ENCODE measurements around the gene DNMBP.
"Not testable (repeated sequence)": the region's sequence is repeated elsewhere in the genome, so short reads cannot be mapped to it uniquely, and the experiment has no call there.

Gene DNMBP

GRCh38 chr10:99958302-99958701, 51.4 kb downstream of the DNMBP start:
- DNase-seq (ENCODE audit: low read depth in 2 of 2): no peak

GRCh38 chr10:99953510-99953909, 56.2 kb downstream of the DNMBP start:
- not testable (repeated sequence) for DNase-seq (ENCODE audit: low read depth in 2 of 2)

- no peak for DNase-seq (ENCODE audit: low read depth in 2 of 2)
These were observed 56.9 kb downstream of the DNMBP start for GRCh38 chr10:99952799-99953198.

DNA sequence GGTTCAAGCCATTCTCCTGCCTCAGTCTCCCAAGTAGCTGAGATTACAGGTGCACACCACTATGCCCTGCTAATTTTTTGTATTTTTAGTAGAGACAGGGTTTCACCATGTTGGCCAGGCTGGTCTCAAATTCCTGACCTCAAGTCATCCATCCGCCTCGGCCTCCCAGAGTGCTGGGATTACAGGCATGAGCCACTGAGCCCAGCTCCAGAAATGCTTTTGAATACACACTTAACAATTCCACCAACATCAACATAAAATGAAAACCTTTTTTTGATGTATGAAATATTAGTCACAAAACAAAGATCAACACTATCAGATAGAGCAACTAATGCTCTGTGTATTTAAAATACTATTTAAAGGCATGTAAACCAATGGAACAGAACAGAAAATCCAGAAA, 63.7 kb downstream of the DNMBP start:
- not testable (repeated sequence) for DNase-seq (ENCODE audit: low read depth in 2 of 2)

GRCh38 chr10:99945263-99945662, 64.5 kb downstream of the DNMBP start:
- no peak for DNase-seq (ENCODE audit: low read depth in 2 of 2)

DNA sequence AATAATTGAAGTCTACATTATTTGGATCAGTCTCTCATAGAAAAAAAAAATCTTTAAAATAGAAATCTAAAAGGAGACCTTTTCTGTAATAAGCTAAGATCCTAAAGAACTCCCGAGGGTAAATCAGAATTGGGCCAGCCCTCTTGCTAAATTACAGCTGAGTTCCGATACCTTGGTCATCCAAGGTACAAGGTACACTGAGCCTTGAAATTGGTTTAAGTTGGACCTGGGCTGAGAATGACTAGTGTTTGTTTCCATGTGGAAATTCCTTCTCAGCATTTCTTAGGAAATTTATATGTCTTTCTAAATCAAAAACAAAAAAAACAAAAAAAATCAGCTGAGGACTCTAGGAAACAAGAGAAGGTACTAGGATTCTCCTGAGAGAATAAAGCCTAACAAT, 64.9 kb downstream of the DNMBP start:
- no peak for DNase-seq (ENCODE audit: low read depth in 2 of 2)

- no peak for DNase-seq (ENCODE audit: low read depth in 2 of 2)
These were observed 65.8 kb downstream of the DNMBP start for GRCh38 chr10:99943908-99944307.

DNA sequence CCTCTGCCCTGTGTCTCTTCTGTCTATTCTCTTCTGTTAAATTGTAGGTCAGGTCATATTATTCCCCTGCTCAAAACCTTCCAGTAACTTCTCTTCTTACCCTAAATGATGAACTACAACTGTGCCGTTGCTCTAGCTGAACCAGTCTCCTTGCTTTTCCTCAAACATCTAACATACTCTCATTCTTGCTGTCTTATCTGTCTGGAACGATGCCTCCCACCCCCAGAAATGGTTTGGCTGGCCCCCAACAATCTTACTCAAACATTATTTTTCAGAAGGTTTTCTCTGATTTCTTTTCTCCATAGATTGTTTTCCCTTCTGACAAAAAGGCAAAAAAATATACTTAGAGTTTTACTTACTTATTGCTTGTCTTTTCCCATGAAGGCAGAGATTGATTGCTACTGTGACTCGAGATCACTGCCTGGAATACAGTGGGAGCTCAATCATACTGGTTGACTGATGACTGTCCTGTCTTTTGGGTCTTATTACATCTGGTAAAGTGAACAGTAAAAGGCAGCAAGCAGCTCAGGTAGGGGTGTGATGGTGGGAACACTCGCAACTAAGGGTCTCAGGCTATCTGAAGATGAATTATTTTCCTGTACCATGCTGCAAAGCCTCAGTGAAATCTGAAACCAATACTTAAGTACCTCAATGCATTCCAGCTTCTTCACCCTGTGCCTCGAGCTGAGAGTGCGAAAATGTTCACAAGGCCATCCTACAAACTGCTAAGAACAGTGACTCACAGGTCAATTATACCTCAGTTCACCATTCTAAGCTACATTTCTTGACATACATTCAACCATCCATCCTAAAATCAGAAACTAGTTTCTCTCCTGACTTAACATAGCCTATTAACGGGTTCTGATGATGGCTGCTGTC, 67.6 kb downstream of the DNMBP start:
- no peak for DNase-seq (ENCODE audit: low read depth in 2 of 2)

DNA sequence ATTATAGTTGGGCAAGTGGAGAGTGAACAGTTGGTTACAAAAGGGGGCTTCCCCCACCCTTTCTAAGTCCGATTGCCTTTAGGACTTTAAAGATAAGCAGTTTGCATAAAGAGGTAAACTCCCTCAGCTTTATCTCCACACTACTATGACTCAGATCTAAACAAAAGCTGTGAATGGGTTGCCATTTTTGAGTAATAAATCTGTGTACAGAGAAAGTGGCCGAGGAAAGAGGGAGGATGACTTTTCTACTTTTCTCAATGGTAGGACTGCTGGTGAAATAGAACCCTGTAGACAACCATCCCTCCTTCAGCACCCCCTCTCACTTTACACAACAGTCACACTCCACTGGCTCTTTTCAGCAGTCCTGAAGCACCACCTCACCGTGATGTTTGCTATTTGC, 71.2 kb downstream of the DNMBP start:
- DNase-seq (ENCODE audit: low read depth in 2 of 2): no peak

- DNase-seq (ENCODE audit: low read depth in 2 of 2): no peak
These were observed 72.1 kb downstream of the DNMBP start for GRCh38 chr10:99937630-99938029.

DNA sequence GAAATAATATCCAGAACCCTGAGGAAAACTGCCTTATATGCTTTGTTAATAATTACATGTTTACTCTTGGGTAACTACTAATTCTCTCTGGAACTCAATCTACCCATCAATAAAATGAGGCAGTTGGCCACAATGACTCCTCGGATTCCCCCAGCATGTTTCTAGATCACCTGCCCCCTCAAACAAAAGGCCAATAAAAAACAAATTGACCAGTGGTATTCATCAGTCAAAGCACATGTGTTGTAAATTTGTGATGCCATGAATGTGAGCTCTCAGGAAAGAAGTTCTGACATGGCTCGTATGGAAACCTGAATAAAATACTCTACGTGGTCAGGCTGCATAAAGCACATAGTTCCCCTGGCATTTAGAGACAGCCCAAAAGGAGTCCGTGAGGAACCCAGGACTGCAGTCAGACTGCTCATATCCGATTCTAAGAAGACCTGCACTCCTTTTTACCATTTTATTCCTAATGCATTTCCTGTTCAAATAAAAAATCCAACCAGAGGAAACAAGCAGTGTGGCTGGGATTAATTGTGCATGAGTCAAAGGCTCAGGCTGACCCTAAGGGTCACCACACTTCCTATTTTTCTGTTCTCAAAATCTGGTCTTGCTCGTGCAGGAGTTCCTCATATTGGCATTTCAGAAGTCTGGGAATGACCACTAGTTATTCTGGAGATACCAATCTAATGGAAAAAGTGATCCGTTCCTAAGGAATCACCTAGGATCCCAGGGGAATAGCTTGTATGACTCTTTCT, 77.4 kb downstream of the DNMBP start:
- DNase-seq (ENCODE audit: low read depth in 2 of 2): not testable (repeated sequence)

DNA sequence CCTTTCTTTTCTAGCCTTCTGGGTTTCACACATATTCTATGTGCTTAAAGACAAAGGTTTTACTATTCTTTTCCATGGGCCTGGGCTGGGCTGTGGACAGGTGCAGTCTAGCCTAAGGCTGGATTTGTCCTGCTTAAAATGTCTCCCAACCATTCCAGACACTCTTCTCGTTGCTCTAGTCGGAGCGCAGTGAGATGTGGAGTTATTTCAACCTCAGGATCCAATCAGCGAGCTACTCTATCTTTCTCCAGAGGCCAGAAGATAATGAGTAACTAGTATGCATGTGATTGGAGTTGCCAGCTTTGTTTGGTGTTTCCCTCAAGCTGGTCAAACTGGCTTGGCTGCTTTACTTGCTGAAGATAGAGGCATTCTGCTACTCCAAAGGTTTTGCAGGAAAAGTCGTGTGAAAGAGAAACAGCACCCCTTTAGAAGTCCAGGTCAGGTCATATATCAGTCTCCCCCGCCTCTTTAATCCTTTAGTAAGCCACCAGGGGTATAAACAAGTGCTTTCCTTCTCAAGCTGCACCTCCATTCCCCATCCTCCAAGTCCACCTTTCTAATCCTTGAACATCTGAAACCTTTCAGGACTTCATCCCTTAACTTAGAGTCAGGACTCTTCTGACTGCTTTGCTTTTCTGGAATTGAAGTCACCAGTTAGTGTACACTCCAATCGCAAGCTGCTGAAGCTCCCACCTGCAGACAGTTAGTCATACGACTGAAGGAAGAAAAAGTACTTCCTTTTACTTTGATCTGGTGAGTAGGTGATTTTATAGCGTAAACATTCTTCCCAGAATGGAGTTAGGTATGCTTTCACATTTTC, 78.8 kb downstream of the DNMBP start:
- DNase-seq (ENCODE audit: low read depth in 2 of 2): no peak

DNA sequence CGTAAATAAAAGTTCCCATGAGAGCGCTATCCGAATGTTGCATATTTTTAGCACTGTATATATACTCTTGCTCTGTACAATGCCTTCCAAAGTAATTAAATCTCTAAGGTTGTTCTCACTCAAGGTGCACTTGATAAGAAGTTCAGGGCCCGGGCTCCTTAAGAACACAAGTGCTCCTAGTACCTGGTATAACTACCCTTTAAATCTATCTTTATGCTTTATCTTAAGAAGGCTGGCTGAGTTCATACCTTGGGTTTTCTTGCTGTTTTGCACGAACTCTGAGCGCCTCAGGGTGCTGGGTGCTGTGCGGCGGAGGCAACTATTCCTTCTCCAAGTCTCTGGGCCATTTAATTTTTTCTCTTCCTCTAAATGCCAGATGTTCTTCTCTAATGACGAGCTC, 80.4 kb downstream of the DNMBP start:
- no peak for DNase-seq (ENCODE audit: low read depth in 2 of 2)

GRCh38 chr10:99927721-99928280, 81.9 kb downstream of the DNMBP start:
- DNase-seq (ENCODE audit: low read depth in 2 of 2): no peak

- no peak for DNase-seq (ENCODE audit: low read depth in 2 of 2)
These were observed 82.6 kb downstream of the DNMBP start for GRCh38 chr10:99926925-99927720.

- DNase-seq (ENCODE audit: low read depth in 2 of 2): no peak
These were observed 85.1 kb downstream of the DNMBP start for GRCh38 chr10:99924451-99925255.

DNA sequence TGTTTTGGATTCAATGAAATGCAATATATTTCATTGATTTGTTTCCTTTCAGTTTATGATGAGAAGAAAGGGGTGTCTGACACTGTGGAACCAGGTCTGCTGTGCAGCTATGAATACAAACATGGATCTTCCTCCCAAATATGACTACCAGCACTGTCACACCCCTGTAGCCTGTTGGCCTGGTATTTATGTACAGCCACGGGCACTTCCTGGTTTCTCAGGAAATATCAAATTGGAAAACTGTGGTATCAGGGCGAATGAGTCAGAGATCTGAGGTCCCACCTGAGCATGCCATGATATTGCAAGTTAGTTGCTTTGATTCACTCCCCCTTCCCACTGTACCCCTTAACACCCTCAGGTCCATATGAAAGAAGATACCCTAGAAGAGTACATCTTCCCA, 87.8 kb downstream of the DNMBP start:
- DNase-seq (ENCODE audit: low read depth in 2 of 2): no peak

- DNase-seq (ENCODE audit: low read depth in 2 of 2): no peak
These were observed 88.8 kb downstream of the DNMBP start for GRCh38 chr10:99920901-99921300.

DNA sequence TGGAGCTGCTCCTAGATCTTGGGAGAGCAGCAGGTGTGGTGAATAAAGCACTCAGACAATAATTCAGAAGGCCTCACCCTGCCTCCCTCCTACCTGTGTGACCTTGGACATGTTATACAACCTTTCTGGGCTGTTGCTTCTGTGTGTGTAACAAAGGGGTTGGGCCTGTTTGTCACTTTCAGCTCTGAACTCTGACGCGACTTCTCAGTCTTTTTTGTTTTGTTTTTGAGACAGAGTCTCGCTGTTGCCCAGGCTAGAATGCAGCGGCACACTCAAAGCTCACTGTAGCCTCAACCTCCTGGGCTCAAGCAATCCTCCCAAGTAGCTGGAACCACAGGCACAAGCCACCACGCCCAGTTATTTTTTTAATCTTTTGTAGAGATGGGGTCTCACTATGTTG, 89.3 kb downstream of the DNMBP start:
- DNase-seq (ENCODE audit: low read depth in 2 of 2): no peak

Data from stimulated activated CD8-positive, alpha-beta memory T cell treated with anti-CD3 and anti-CD28 coated beads, Interleukin-2, amount 100 ng/mL, for 48 hours (primary cell).